ENCODE data around the gene ZNF862. TPM values are rescaled to one million over a fixed set of nuclear protein-coding genes. Genes with fewer than 3 reads are reported as not detected.

The ZNF862 gene
- total and polyA plus RNA-seq, 10 of the 15 experiments (the other 5 are each of a cell fraction or from before 2014, with no cell fraction given): 0.49 to 7.7 (median 3.5) TPM

DNA sequence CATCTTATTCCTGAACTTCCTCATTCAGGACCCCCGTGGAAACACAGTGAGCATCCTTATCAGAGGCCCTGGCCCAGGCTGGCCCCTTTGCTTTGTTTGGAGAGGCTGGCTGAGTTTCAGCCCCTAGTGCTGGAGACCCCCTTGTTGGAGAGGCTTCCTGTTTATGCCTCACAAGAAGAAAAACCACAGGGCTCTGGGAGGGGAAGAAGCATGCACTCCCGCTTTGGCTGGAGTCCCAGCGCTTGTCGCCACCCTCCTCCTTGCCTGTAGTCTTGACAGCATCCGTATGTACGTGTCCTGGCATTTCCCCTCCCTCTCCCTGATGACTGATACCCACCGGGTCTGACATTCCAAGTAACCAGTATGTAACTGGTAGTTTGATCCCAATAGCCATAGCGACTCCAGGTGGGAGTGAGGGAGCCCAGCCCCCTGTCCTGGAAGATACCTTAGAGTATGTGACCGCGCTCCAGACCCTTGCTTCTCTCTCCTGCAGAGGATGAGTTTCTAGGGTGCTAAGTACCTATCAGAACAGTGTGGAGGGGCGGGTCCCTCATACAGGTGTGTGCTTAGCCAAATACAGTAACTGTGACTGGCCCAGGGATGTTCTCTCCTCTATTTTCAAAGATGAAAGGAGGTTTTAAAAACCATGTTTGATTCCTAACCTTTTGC is 28.7 kb downstream of the ZNF862 start (continued):
- TF ChIP-seq, protein P1, sequence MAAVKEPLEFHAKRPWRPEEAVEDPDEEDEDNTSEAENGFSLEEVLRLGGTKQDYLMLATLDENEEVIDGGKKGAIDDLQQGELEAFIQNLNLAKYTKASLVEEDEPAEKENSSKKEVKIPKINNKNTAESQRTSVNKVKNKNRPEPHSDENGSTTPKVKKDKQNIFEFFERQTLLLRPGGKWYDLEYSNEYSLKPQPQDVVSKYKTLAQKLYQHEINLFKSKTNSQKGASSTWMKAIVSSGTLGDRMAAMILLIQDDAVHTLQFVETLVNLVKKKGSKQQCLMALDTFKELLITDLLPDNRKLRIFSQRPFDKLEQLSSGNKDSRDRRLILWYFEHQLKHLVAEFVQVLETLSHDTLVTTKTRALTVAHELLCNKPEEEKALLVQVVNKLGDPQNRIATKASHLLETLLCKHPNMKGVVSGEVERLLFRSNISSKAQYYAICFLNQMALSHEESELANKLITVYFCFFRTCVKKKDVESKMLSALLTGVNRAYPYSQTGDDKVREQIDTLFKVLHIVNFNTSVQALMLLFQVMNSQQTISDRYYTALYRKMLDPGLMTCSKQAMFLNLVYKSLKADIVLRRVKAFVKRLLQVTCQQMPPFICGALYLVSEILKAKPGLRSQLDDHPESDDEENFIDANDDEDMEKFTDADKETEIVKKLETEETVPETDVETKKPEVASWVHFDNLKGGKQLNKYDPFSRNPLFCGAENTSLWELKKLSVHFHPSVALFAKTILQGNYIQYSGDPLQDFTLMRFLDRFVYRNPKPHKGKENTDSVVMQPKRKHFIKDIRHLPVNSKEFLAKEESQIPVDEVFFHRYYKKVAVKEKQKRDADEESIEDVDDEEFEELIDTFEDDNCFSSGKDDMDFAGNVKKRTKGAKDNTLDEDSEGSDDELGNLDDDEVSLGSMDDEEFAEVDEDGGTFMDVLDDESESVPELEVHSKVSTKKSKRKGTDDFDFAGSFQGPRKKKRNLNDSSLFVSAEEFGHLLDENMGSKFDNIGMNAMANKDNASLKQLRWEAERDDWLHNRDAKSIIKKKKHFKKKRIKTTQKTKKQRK (IDR thresholded peaks at IDR 0.05; ENCODE audit: low read depth, low read length): no peak
- TF ChIP-seq SP1 (IDR thresholded peaks at IDR 0.05; ENCODE audit: low read depth, low read length): no peak
- TF ChIP-seq, protein P2, sequence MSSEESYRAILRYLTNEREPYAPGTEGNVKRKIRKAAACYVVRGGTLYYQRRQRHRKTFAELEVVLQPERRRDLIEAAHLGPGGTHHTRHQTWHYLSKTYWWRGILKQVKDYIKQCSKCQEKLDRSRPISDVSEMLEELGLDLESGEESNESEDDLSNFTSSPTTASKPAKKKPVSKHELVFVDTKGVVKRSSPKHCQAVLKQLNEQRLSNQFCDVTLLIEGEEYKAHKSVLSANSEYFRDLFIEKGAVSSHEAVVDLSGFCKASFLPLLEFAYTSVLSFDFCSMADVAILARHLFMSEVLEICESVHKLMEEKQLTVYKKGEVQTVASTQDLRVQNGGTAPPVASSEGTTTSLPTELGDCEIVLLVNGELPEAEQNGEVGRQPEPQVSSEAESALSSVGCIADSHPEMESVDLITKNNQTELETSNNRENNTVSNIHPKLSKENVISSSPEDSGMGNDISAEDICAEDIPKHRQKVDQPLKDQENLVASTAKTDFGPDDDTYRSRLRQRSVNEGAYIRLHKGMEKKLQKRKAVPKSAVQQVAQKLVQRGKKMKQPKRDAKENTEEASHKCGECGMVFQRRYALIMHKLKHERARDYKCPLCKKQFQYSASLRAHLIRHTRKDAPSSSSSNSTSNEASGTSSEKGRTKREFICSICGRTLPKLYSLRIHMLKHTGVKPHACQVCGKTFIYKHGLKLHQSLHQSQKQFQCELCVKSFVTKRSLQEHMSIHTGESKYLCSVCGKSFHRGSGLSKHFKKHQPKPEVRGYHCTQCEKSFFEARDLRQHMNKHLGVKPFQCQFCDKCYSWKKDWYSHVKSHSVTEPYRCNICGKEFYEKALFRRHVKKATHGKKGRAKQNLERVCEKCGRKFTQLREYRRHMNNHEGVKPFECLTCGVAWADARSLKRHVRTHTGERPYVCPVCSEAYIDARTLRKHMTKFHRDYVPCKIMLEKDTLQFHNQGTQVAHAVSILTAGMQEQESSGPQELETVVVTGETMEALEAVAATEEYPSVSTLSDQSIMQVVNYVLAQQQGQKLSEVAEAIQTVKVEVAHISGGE (CRISPR knock-in tag; IDR thresholded peaks at IDR 0.05): no peak
- TF ChIP-seq YY1 (IDR thresholded peaks at IDR 0.05; ENCODE audit: low read depth, low read length): no peak
- TF ChIP-seq, protein P3, sequence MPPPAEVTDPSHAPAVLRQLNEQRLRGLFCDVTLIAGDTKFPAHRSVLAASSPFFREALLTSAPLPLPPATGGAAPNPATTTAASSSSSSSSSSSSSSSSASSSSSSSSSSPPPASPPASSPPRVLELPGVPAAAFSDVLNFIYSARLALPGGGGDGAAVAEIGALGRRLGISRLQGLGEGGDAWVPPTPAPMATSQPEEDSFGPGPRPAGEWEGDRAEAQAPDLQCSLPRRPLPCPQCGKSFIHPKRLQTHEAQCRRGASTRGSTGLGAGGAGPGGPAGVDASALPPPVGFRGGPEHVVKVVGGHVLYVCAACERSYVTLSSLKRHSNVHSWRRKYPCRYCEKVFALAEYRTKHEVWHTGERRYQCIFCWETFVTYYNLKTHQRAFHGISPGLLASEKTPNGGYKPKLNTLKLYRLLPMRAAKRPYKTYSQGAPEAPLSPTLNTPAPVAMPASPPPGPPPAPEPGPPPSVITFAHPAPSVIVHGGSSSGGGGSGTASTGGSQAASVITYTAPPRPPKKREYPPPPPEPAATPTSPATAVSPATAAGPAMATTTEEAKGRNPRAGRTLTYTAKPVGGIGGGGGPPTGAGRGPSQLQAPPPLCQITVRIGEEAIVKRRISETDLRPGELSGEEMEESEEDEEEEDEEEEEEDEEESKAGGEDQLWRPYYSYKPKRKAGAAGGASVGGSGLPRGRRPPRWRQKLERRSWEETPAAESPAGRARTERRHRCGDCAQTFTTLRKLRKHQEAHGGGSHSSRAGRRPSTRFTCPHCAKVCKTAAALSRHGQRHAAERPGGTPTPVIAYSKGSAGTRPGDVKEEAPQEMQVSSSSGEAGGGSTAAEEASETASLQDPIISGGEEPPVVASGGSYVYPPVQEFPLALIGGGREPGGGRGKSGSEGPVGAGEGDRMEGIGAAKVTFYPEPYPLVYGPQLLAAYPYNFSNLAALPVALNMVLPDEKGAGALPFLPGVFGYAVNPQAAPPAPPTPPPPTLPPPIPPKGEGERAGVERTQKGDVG (CRISPR knock-in tag; IDR thresholded peaks at IDR 0.05): no peak
- TF ChIP-seq ZSCAN29 (IDR thresholded peaks at IDR 0.05): no peak
- TF ChIP-seq, protein P4, sequence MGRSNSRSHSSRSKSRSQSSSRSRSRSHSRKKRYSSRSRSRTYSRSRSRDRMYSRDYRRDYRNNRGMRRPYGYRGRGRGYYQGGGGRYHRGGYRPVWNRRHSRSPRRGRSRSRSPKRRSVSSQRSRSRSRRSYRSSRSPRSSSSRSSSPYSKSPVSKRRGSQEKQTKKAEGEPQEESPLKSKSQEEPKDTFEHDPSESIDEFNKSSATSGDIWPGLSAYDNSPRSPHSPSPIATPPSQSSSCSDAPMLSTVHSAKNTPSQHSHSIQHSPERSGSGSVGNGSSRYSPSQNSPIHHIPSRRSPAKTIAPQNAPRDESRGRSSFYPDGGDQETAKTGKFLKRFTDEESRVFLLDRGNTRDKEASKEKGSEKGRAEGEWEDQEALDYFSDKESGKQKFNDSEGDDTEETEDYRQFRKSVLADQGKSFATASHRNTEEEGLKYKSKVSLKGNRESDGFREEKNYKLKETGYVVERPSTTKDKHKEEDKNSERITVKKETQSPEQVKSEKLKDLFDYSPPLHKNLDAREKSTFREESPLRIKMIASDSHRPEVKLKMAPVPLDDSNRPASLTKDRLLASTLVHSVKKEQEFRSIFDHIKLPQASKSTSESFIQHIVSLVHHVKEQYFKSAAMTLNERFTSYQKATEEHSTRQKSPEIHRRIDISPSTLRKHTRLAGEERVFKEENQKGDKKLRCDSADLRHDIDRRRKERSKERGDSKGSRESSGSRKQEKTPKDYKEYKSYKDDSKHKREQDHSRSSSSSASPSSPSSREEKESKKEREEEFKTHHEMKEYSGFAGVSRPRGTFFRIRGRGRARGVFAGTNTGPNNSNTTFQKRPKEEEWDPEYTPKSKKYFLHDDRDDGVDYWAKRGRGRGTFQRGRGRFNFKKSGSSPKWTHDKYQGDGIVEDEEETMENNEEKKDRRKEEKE (IDR thresholded peaks at IDR 0.05): no peak

Data from GM12878 (cell line).